RWPE2 (cell line): ENCODE data around the gene SENP1.

ENCODE experiments used
- ATAC-seq: fragments of 200-7000 bp; cut with Tn5 transposase; 3 replicates; pipeline ENCODE4 v1.9.1; 2021; ENCODE audit warnings: low read depth
- DNase-seq: peaks from one replicate; pipeline ENCODE4 v3.0.0-alpha.2; 2020; ENCODE audit warnings: low spot score
- H3K27ac ChIP-seq: fragments of 450-650 bp; 2 replicates; pipeline ENCODE4 v1.5.1; 2017; ENCODE audit warnings: mild to moderate bottlenecking; ENCODE audit not compliant: poor library complexity, severe bottlenecking
- H3K27me3 ChIP-seq: fragments of 250-450 bp; sonication (Bioruptor Pico); 2 replicates; pipeline ENCODE4 v1.5.1; 2021; ENCODE audit warnings: mild to moderate bottlenecking, moderate library complexity; ENCODE audit not compliant: insufficient read depth, poor library complexity, severe bottlenecking
- H3K36me3 ChIP-seq: fragments of 250-450 bp; sonication (Bioruptor Pico); 2 replicates; pipeline ENCODE4 v1.5.1; 2020; ENCODE audit warnings: low read depth, mild to moderate bottlenecking, moderate library complexity
- H3K4me1 ChIP-seq: fragments of 250-450 bp; sonication (Bioruptor Pico); 2 replicates; pipeline ENCODE4 v1.5.1; 2021; ENCODE audit warnings: mild to moderate bottlenecking, moderate library complexity; ENCODE audit not compliant: insufficient read depth, poor library complexity, severe bottlenecking
- H3K4me3 ChIP-seq: fragments of 250-450 bp; sonication (Bioruptor Pico); 2 replicates; pipeline ENCODE4 v1.5.1; 2021; ENCODE audit warnings: mild to moderate bottlenecking, moderate library complexity; ENCODE audit not compliant: severe bottlenecking
- H3K9me3 ChIP-seq: fragments of 250-450 bp; sonication (Bioruptor Pico); 2 replicates; pipeline ENCODE4 v1.5.1; 2021; ENCODE audit warnings: mild to moderate bottlenecking, moderate library complexity; ENCODE audit not compliant: severe bottlenecking
- CTCF ChIP-seq: fragments of 450-650 bp; IDR thresholded peaks from one replicate; pipeline ENCODE4 v1.5.1; 2017; ENCODE audit warnings: mild to moderate bottlenecking, moderate library complexity; ENCODE audit not compliant: poor library complexity, severe bottlenecking

SENP1 gene

GRCh38 chr12:48015954-48016353 lies 89.9 kb downstream of the SENP1 start:
- H3K9me3 ChIP-seq = no peaks in the 10 kb centered on the region
- no peak for TF ChIP-seq CTCF
- no peak overlapping the region for H3K27ac ChIP-seq
- DNase-seq (no peak), ATAC-seq (no peak)
- no peak overlapping the region for H3K4me3 ChIP-seq
- no peaks in the 10 kb centered on the region for H3K36me3 ChIP-seq
- H3K4me1 ChIP-seq = no peaks in the 10 kb centered on the region
- H3K27me3 ChIP-seq = peaks cover 3% of the 10 kb centered on the region

- H3K9me3 ChIP-seq = no peaks in the 10 kb centered on the region
- TF ChIP-seq CTCF = no peak
- H3K27me3 ChIP-seq = peaks cover 3% of the 10 kb centered on the region
- H3K4me1 ChIP-seq = no peaks in the 10 kb centered on the region
- no peak for ATAC-seq
- no peaks in the 10 kb centered on the region for H3K36me3 ChIP-seq
- no peak overlapping the region for H3K27ac ChIP-seq
- H3K4me3 ChIP-seq = no peak overlapping the region
- no peak for DNase-seq
Observed at GRCh38 chr12:48015129-48015528, 90.8 kb downstream of the SENP1 start.

- Histone ChIP-seq H3K9me3 (no peaks in the 10 kb centered on the region), H3K4me3 (no peak overlapping the region), H3K27me3 (peaks cover 15% of the 10 kb centered on the region), H3K36me3 (no peaks in the 10 kb centered on the region), H3K27ac (no peak overlapping the region), H3K4me1 (no peaks in the 10 kb centered on the region)
- no peak for TF ChIP-seq CTCF
- DNase-seq = no peak
- no peak for ATAC-seq
Observed at GRCh38 chr12:48013287-48013686, 92.6 kb downstream of the SENP1 start.

GRCh38 chr12:48012070-48012469 lies 93.8 kb downstream of the SENP1 start:
- H3K27me3 ChIP-seq = peaks cover 19% of the 10 kb centered on the region
- no peaks in the 10 kb centered on the region for H3K9me3 ChIP-seq
- no peak overlapping the region for H3K27ac ChIP-seq
- H3K36me3 ChIP-seq = no peaks in the 10 kb centered on the region
- no peak for DNase-seq
- ATAC-seq = no peak
- TF ChIP-seq CTCF = no peak
- H3K4me1 ChIP-seq = no peaks in the 10 kb centered on the region
- no peak overlapping the region for H3K4me3 ChIP-seq

GRCh38 chr12:48010366-48010970 lies 95.4 kb downstream of the SENP1 start:
- H3K27me3 ChIP-seq = peaks cover 35% of the 10 kb centered on the region
- TF ChIP-seq CTCF = no peak
- no peak overlapping the region for H3K27ac ChIP-seq

More at GRCh38 chr12:48010366-48010970, 95.4 kb downstream of the SENP1 start:
- DNase-seq (no peak), ATAC-seq (no peak)
- Histone ChIP-seq H3K36me3 (no peaks in the 10 kb centered on the region), H3K4me1 (no peaks in the 10 kb centered on the region), H3K4me3 (no peak overlapping the region), H3K9me3 (no peaks in the 10 kb centered on the region)
